HG03280 (cell line): ENCODE results near the gene ARSB.
"Not testable (repeated sequence)": the region's sequence is repeated elsewhere in the genome, so short reads cannot be mapped to it uniquely, and the experiment has no call there.

ENCODE experiments used
- ATAC-seq: cut with Tn5 transposase; IDR thresholded peaks from one replicate; pipeline ENCODE4 v1.9.1; 2021; ENCODE audit warnings: mild to moderate bottlenecking, moderate library complexity; ENCODE audit not compliant: unreplicated experiment

ARSB gene

GRCh38 chr5:78851891-78852290, 133.2 kb downstream of the ARSB start:
- ATAC-seq = not testable (repeated sequence)

- ATAC-seq = no peak
Measured at GRCh38 chr5:78845470-78845869, 139.6 kb downstream of the ARSB start.

- ATAC-seq = no peak
Measured at GRCh38 chr5:78843436-78843835, 141.7 kb downstream of the ARSB start.

GRCh38 chr5:78841767-78842166, 143.3 kb downstream of the ARSB start:
- no peak for ATAC-seq

GRCh38 chr5:78838753-78839152, 146.4 kb downstream of the ARSB start:
- no peak for ATAC-seq

GRCh38 chr5:78837836-78838235, 147.3 kb downstream of the ARSB start:
- ATAC-seq = no peak

- ATAC-seq = no peak
Measured at GRCh38 chr5:78835176-78835575, 149.9 kb downstream of the ARSB start.

- ATAC-seq = no peak
Measured at GRCh38 chr5:78833284-78833683, 151.8 kb downstream of the ARSB start.

- no peak for ATAC-seq
Measured at GRCh38 chr5:78830528-78831046, 154.5 kb downstream of the ARSB start.

- ATAC-seq = no peak
Measured at GRCh38 chr5:78829811-78830527, 155.1 kb downstream of the ARSB start.

- ATAC-seq = no peak
Measured at GRCh38 chr5:78827725-78828124, 157.4 kb downstream of the ARSB start.

- ATAC-seq = no peak
Measured at GRCh38 chr5:78824831-78825281, 160.3 kb downstream of the ARSB start.

GRCh38 chr5:78823196-78823595, 161.9 kb downstream of the ARSB start:
- ATAC-seq = no peak

GRCh38 chr5:78821536-78822021, 163.5 kb downstream of the ARSB start:
- ATAC-seq = no peak

- ATAC-seq = no peak
Measured at GRCh38 chr5:78819707-78820106, 165.4 kb downstream of the ARSB start.

- ATAC-seq = no peak
Measured at GRCh38 chr5:78819166-78819565, 165.9 kb downstream of the ARSB start.

- ATAC-seq = no peak
Measured at GRCh38 chr5:78816143-78816765, 168.9 kb downstream of the ARSB start.

- no peak for ATAC-seq
Measured at GRCh38 chr5:78813906-78814530, 171.1 kb downstream of the ARSB start.

GRCh38 chr5:78813286-78813685, 171.8 kb downstream of the ARSB start:
- no peak for ATAC-seq

- ATAC-seq = no peak
Measured at GRCh38 chr5:78811866-78812265, 173.2 kb downstream of the ARSB start.

- ATAC-seq = no peak
Measured at GRCh38 chr5:78811121-78811817, 173.8 kb downstream of the ARSB start.
